Superior temporal gyrus (tissue), 1 donor: ENCODE results near the gene SLC5A1.

ENCODE experiments used
- DNase-seq: peaks from one replicate; pipeline ENCODE4 v3.0.0-alpha.2; 2016; ENCODE audit errors: extremely low spot score

SLC5A1 gene

DNA sequence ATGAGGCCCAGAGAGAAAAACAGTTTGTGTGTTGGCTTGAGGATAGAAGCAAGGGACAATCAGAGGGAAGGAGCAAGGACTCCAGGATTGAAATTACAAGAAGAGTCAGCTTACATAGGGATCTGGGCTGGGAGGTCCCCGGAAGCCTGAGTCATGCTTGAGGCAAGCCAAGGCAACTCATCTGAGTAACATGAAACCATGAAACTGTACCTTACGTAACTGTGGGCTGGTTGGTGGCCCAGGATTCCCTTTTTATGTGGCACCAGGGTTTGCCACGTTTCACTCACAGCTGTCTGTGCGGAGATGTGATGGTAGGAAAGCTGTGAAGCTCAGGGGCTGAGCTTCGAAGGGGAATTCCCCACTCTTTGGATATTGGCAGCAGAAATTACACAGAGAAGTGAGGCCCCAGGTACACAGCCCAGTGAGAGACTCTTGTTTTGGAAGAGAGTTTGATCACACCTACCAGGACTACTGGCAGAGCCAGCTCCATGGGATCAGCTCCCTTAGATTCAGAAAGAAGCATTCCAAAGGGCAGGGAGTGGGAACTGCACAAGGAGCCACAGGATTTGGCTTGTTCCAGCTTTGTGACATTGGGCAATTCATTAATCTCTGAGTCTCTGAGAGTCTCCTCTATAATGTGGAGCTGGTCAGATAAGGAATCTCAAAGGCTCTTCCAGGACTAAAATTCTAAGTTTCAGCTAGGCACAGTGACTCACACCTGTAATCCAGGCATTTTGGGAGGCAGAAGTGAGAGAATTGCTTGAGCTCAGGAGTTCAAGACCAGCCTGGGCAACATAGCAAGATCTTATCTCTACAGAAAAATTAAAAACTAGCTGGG is 7.8 kb downstream of the SLC5A1 start:
- peak; percentile 12 for DNase-seq

DNA sequence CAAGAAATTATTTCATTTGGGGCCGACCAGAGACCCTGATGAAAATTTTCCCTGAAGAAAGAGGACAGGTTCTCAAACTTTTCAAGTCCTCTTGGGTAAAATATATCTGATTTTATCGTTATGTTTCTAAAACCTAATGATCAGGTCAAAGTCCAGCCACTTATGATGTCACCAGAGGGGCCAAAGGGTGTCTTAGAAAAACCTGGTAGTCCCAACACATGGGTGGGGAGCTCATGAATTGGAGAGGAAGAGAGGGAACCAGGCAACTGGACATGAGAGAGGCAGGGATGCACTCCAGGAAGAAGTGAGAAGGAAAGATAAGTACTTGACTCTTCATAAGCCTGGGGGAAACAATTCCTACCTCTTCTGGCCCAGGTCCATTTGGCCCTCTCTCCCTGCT is 9.2 kb downstream of the SLC5A1 start:
- no peak for DNase-seq

DNA sequence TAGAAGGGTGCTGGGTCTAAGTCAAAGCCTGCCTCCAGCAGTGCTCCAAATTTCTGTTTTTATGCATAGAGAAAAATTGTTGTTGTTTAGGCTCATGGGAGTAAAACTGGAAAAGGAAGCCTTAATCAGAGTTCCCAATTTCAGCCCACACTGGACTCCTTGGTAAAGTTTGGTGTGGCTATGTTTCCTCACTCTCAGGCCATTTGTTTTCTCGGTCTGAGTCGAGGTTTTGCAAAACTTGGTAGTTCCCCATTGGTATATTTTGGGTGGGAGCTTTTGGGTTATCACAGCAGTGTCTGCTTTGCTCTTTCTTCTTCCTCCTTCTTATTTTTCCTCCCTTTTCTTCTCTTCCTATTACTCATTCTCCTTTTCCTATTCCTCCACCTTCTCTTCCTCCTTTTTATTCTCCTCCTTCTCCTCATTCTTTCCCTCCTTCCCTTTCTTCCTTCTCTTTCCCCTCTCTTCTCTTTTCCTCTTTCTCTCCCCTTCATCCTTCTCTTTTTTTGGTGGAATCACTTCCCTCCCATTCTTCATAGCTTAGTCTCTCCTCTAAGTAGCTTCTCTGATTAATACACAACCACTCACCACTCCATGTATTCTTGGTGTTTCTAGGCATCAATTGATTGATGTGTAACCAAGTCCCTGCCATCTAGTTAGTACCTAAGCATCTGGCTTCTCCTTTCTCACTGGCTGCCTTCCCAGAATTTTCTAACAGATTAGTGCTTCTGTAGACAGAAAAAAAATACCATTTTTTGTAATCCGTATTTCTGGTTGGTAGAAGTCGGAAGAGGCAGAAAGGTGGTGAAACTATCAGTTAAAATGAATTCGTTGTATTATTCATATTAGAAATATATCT is 10.1 kb downstream of the SLC5A1 start:
- peak; percentile 20 for DNase-seq

DNA sequence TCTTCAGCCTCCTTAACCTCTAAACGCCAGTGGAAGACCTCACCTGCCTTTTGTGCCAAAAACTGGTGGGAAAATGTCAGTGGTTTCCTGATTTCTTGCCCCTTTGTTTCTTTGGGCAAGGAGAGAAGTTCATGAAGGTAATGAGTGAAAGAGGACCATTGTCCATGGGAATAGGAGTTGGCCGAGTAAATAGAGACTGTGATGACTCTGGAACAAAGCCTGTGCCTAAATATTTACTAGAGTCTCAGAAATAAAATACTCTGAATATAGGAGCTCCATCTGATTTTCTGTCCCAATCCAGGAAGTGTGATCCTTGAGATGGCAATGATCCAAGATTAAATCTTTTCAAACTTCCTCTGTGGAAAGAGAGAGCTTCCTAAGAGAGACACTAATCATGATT is 12.0 kb downstream of the SLC5A1 start:
- DNase-seq = no peak

DNA sequence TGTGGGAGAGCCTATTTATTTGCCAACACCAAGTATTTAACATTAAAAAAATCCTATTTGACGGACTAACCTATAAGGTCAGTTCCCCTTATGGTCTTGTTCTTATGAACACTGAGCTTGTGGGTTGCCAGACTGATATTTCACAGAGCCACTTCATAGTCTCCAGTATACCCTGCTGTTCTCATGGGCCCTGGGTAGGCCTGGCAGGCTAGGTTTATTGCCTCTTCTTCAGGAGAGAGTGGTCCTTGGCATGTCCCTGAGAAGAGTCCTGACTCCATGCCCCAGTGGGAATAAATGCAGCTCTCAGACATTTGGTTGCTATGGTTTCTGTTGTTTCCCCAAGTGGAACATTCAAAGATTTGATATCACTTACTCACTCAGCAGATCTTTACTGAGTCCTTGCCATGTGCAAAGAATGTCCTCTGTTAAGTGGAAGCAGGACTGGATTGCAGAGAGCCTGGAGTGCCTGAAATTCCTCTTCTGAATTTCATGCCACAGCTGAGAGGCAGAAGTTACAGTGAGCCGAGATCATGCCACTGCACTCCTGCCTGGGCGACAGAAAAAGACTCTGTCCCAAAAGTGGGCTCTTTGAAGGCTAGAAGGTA is 15.7 kb downstream of the SLC5A1 start:
- no peak for DNase-seq

DNA sequence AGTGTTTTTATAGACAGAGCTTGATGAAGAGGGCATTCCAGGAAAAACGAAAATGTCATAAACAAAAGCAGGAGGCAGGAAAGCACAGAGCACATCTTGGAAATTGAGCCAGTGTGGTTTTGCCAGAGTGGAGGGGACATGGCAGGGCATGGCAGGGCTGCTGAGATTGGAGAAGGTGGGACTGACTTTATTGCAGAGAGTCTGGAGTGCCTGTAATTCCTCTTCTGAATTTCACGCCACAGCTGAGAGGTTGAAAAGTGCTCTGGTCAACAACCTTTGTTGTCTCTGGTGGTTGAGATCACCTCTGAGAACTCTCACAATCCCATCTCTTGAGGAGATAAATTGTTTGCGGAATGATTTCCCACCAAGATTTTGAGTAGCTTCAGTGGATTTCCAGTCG is 16.4 kb downstream of the SLC5A1 start:
- DNase-seq = no peak

DNA sequence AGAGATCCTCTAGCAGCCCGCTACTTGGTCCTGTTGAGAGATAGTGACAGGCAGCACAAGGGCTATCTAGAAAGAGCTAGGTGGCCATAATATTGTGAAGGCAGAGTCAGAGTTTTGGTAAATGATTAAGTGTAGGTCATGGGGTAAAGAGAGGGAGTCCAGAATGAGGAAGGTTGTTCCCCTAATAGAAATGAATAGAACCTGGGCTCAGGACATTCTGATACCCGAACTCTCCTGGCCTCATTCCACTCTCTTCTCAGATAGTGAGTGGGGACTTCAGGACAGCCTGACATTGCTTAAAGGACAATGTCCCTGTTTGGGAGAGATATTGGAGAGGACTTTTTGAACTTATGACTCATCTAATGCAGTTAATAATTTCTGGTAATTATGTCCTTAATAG is 20.6 kb downstream of the SLC5A1 start:
- no peak for DNase-seq

DNA sequence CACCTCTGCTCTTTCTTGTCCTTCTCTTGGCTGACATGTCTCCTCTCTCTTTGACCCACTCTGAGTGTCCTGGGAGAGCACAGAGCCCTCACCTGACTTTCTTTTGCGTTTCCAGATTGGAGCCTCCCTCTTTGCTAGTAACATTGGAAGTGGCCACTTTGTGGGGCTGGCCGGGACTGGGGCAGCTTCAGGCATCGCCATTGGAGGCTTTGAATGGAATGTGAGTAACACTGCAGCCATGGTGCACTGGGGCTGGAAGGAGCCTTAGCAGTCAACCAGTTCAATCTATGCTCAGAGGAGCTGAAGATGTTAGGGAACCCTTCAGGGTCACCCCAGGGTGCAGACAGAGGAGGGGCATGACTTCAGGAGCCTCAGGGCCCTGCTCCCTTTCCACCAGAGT is 23.8 kb downstream of the SLC5A1 start:
- DNase-seq = no peak

DNA sequence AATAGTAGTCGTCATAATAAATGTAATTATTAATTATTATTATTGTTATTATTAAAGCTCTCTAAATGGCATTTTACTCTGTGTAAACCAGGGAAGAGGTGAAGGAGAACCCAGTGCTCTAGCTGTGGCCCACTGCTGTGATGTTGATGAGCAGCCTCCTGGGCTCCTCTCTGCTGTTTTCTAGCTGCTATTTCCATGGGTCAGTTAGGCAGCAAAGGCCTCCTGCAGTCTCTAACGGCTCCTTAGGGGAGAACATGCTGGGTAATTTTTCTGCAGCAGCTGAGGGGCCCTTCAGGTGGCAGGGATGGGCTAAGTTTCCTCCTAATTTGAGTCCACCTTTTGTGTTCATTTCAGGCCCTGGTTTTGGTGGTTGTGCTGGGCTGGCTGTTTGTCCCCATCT is 24.6 kb downstream of the SLC5A1 start:
- DNase-seq = no peak

DNA sequence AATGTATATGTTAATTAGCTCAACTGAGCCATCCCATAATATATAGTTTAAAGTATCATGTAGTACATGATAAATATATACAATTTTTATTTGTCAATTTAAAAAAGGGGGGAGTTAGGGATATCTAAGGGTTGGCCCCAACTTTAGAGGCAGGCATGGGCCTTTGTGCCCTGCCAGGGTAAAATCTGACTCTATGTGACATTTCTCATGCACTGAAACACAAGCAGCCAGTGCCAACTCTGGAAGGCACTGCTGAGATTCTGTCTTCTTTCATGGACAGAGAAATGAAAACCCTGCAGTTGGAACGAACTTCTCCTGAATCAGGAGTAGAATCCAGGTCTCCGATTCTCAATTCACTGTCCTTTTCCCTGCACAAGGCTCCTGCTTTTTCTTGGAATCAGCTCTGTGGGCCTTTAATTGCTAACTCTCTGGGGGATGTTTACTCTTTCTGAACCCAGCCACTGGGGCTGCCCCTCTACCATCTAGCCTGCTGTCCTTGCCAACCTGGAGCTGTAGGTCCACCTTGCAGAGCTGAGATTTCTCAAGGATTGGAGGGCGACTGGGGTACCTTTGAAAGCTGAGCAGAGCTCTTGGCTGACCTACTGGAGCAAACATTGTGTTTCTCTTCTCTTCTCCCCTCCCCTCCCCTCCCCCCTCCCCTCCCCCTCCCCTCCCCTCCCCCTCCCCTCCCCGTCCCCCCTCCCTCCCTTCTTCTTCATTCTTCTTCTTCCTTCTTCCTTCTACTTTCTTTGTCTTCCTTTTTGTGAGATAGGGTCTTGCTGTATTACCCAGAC is 26.7 kb downstream of the SLC5A1 start:
- DNase-seq = no peak

DNA sequence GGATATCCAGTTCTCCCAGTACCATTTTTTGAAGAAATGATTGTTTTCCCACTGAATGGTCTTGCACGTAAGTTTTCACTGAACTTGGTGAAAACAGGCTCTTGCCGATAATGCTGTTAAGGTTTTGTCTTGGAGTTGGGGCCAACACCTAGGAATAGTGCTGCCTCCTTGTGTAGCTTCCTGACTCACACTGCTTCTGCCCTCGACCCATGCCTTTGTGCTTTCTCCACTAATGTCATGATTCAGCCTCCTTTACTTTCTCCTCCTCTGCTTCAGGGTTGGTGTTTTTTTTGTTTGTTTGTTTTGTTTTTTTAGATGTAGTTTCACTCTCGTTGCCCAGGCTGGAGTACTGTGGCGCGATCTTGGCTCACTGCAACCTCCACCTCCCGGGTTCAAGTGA is 30.2 kb downstream of the SLC5A1 start:
- DNase-seq = no peak

DNA sequence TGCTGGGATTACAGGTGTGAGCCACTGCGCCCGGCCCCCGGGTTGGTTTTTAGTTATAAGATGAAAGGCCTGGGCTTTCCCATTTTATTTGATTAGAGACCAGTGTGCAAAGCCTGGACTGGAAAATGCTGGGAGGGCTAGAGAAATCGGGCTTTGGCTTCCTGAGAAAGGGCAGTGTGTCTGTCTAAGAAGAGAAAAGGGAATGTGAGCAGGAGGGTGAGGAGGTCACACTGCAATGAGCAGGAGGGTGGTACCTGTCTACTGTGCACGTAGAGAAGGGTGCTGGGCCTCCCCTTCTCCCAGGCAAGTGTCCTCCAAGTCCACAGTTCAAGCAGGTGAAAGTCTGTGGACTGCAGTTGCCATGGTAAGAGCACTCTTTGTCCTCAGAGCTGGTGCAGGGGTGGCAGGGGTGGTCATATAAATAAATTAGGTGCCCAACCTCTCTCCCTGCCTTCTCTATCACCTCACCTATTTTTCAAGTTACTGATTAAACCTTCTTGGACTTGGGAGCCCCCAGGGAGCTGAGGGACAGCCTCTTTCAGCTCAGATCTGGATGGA is 30.8 kb downstream of the SLC5A1 start:
- DNase-seq = no peak

DNA sequence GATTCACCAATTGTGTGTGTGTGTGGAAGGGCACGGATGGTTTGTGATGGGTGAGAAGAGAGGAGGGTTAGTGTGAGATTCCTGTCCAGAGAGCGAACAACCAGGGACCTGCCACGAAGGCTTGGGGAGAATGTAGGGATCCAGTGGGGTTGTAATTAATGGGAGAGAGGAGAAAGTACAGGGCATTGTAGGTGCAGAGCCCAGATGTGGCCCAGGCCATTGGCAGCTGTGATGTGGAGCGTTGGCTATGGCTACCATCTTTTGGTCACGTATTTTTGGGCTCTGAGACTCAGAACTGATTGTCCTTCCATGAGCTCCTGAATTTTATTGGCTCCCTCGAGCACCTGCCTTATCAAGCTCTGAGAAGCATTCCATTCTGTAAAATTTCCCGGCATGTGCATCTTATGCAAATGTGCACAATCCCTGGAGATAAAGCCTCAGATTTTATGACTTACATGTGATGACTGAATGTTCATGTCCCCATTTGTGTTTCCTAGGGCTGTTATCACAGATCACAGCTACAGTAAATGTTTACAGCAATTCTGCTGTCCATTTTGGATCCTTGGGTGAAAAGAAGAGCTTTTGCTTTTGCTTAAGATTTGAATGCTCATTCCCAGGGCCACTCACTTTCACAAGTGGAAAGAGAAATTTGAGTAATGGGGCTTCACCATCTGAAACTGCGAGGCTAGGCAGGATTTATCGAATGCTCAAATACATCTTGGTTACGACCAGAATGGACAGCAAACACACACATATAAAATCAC is 33.1 kb downstream of the SLC5A1 start:
- no peak for DNase-seq

DNA sequence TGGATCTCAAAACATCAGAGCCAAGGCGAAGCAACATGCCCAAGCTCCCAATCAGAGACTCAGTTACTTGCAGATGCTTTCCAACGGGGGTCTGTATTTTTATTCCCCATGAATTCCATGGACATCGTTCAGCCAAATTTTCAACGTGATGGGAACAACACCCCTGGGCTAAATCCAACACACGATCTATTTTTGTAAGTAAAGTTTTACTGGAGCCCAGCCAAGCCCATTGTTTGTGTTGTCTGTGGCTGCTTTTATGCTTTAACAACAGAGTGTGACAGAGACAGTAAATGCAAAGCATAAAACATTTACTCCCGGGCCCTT is 33.7 kb downstream of the SLC5A1 start:
- no peak for DNase-seq

DNA sequence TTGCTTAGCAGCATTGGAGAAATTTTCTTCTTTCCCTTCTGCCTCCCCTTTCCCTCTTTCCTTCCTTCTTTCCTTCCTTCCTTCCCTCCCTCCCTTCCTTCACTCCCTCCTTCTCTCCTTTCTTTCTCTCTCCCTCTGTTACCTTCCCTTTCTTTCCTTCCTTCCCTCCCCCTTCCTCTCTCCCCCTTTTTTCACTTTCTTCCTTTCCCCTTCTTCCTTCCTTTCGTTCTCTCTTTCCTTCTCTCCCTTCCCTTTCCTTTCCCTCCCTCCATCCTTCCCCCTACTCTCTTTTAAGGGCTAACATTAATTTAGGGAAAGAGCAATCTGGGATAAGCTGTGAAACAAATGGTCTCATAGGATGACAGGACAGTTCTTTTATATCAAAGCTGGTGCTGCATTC is 34.1 kb downstream of the SLC5A1 start:
- DNase-seq = no peak

DNA sequence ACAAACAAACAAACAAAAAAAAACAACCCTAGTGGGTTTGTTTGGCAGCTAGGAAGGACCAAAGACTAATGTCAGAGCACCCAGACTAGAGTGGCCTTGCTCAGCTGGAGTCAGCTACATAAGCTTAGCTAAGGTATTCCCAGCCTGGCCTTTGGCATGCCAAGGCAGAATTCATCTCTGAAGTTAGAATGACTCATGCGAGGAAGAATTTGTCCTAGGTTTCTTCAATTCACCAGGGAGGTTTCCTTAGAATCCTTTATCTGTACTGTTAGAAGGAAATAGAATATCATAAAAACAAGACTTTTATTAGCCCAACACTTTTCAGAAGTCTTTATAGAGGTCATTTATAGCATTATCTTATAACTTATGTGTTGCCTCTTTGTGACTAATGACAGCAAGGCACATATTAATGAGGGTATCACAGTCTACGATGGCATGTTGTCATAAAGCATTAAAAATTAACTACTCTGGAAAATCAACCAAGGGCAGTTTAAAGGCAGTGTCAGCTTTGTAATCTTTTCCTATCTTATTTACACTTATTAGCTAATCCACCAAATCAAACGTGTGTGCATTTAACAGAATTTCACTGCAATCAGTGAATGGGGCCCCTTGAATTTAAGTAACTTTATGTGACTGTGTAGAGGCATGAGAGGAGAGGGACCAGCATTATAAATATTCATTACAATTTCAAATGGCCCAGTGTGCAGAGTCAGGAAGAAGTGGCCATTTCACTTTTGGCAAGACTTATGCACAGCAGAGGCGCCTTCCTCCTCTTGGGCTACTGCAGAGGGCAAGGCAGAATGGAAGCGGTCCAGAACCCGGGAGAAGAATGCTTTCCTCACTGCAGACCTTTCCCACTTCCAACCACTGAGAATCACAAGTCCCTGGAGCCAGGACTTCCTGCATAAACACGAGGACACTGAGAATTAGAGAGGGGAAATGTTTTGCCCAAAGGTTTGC is 36.3 kb downstream of the SLC5A1 start:
- DNase-seq = no peak

DNA sequence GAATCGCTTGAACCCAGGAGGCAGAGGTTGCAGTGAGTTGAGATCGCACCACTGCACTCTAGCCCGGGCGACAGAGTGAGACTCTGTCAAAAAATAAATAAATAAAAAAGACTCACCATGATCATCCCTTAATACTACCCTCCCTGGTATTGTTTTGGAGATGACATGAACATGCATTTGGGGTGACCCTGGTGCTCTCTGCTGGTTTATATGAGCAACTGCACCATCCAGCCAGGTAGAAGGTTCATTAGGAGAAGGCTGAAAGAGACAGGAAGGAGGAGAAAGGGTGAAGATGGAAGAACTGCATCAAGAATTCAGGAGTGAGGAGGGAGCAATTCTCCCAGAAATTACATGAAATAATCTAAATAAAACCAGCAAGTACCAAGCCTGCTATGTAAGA is 37.8 kb downstream of the SLC5A1 start:
- peak; percentile 18 for DNase-seq

DNA sequence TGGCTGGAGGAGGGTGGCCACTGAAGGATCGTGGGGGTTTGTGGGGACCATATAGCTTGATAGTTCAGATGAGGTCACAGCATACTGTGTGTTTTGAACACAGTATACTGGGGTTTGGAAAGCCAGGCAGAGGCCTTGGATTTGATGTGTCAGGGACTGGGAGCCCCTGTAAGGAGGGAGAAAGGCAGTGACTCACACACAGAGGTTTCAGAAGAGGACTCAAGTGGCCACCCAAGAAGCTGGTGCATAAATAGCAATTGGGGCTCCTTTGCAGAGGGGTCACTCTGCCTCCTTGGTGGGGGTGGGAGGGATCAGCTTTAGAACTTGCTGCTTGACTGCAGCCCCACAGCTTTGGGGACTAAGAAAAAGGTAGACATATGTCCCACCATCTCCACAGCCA is 39.3 kb downstream of the SLC5A1 start:
- DNase-seq = no peak

DNA sequence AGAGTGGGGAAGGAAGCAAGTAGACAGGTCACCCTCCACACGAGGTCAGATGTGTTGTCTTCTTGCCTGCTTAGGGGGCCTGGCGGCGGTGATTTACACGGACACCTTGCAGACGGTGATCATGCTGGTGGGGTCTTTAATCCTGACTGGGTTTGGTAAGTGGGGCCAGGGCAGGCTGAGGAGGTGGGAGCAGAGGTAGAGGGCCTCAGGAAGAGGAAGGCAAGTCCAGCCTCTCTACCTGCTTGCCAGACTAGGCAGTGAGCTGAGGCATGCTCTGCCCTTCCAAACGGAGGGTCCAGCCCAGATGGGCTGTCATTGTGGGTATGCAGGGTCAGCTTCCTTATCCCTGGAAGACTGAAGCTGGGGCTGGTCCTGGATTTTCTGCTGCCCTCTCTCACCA is 39.9 kb downstream of the SLC5A1 start:
- DNase-seq = no peak

DNA sequence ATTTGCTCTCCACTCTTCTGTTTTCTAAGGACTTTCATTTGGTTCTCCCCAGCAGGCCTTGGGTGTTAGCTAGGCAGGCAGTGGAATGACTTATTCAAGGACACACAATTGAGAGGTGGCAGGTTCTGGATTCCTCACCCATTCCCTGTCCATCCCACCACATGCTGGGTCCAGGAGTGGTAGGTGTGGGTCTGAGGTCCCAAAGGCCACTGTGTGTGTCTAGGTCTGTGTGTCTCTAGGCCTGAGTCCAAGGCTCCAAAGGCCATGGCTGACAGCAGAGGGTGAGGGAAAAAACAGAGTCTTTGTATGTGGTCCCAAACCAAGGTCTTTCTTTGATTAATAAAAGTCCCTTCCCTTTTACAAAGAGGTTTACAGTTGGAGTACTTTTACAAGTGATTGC is 40.8 kb downstream of the SLC5A1 start:
- no peak for DNase-seq
